IMR-90 (cell line): Measurements from ENCODE around the gene FIGLA. TPM values are rescaled to one million over a fixed set of nuclear protein-coding genes. Genes with fewer than 3 reads are reported as not detected.

ENCODE experiments used
- ATAC-seq: fragments of 200-7000 bp; cut with Tn5 transposase; 2 replicates; pipeline ENCODE4 v1.9.1; 2020; ENCODE audit warnings: low read depth, mild to moderate bottlenecking, moderate library complexity
- BruUV-seq: library from RNA; stranded (reverse); fragments of 400-500 nt; replicated peaks from 2 replicates; lab custom pipeline; 2021; lab: Mats Ljungman, UMichigan
- CTCF ChIA-PET: fragments of 300-600 bp; formaldehyde crosslinking; extraction: SDS; loops from one replicate; lab custom pipeline; 2021; ENCODE audit warnings: antibody characterized with exemption; lab: Yijun Ruan, JAX
- POLR2A ChIA-PET: fragments of 300-600 bp; sonication (Branson Sonifier 250); formaldehyde crosslinking; loops from one replicate; lab custom pipeline; 2022; ENCODE audit warnings: antibody characterized with exemption; ENCODE audit not compliant: unreplicated experiment; lab: Charles Lee
- DNase-seq: peaks from one replicate; pipeline ENCODE4 v3.0.0; 2013
- H2AFZ ChIP-seq: replicated peaks from 2 replicates; pipeline ENCODE3; 2013; ENCODE audit warnings: low read length, mild to moderate bottlenecking; ENCODE audit not compliant: poor library complexity
- H2AK5ac ChIP-seq: 2 replicates; pipeline ENCODE4 v1.6.1; 2013; ENCODE audit warnings: low read depth, low read length, inconsistent platforms
- H2AK9ac ChIP-seq: replicated peaks from 2 replicates; pipeline ENCODE3; 2013; ENCODE audit warnings: mild to moderate bottlenecking, low read depth, low read length, moderate library complexity; ENCODE audit not compliant: poor library complexity
- H2BK120ac ChIP-seq: 2 replicates; pipeline ENCODE4 v1.6.1; 2013; ENCODE audit warnings: low read depth, low read length, inconsistent platforms
- H2BK15ac ChIP-seq: 3 replicates; pipeline ENCODE4 v1.6.1; 2013; ENCODE audit warnings: low read depth, low read length, inconsistent platforms
- H2BK20ac ChIP-seq: 2 replicates; pipeline ENCODE4 v1.6.1; 2013; ENCODE audit warnings: low read depth, mild to moderate bottlenecking, inconsistent platforms, low read length, moderate library complexity
- H2BK5ac ChIP-seq: 2 replicates; pipeline ENCODE4 v1.6.1; 2013; ENCODE audit warnings: mild to moderate bottlenecking, low read depth, low read length, inconsistent platforms; ENCODE audit not compliant: poor library complexity, severe bottlenecking
- H3K14ac ChIP-seq: replicated peaks from 2 replicates; pipeline ENCODE4 v1.6.1; 2013; ENCODE audit warnings: low read depth, low read length, inconsistent platforms
- H3K18ac ChIP-seq: 2 replicates; pipeline ENCODE4 v1.6.1; 2013; ENCODE audit warnings: low read depth, low read length, control low read depth
- H3K23ac ChIP-seq: 2 replicates; pipeline ENCODE4 v1.6.1; 2013; ENCODE audit warnings: low read depth, low read length, inconsistent platforms
- H3K27ac ChIP-seq: 2 replicates; pipeline ENCODE4 v1.5.1; 2013; ENCODE audit warnings: mild to moderate bottlenecking, control low read depth, low read length; ENCODE audit not compliant: insufficient read depth
- H3K27me3 ChIP-seq: 2 replicates; pipeline ENCODE4 v1.6.1; 2013; ENCODE audit warnings: low read length; ENCODE audit not compliant: control insufficient read depth, insufficient read depth
- H3K36me3 ChIP-seq: 2 replicates; pipeline ENCODE4 v1.6.1; 2013; ENCODE audit warnings: low read length, mixed read lengths; ENCODE audit not compliant: control insufficient read depth, insufficient read depth
- H3K4ac ChIP-seq: 2 replicates; pipeline ENCODE4 v1.6.1; 2013; ENCODE audit warnings: low read depth, low read length, inconsistent platforms
- H3K4me1 ChIP-seq: 2 replicates; pipeline ENCODE4 v1.6.1; 2013; ENCODE audit warnings: low read length, mixed read lengths; ENCODE audit not compliant: control insufficient read depth, insufficient read depth
- H3K4me2 ChIP-seq: 2 replicates; pipeline ENCODE4 v1.6.1; 2013; ENCODE audit warnings: low read depth, mild to moderate bottlenecking, control low read depth, low read length, moderate library complexity
- H3K4me3 ChIP-seq: 2 replicates; pipeline ENCODE4 v1.5.1; 2013; ENCODE audit warnings: low read depth, mild to moderate bottlenecking, control low read depth, low read length, moderate library complexity; ENCODE audit not compliant: insufficient read depth
- H3K56ac ChIP-seq: 2 replicates; pipeline ENCODE4 v1.6.1; 2013; ENCODE audit warnings: low read length, inconsistent platforms; ENCODE audit not compliant: insufficient read depth; ENCODE audit errors: extremely low read depth
- H3K79me1 ChIP-seq, 2 experiments: 2 replicates each; pipeline ENCODE4 v1.6.1; 2013; ENCODE audit warnings: low read length in 2 of 2, inconsistent platforms in 1 of 2, low read depth in 1 of 2
- H3K9ac ChIP-seq: 2 replicates; pipeline ENCODE4 v1.6.1; 2013; ENCODE audit warnings: low read depth, low read length, control low read depth
- H3K9me1 ChIP-seq: 2 replicates; pipeline ENCODE4 v1.6.1; 2013; ENCODE audit warnings: low read length, inconsistent platforms; ENCODE audit not compliant: insufficient read depth
- H3K9me3 ChIP-seq: 2 replicates; pipeline ENCODE4 v1.6.1; 2013; ENCODE audit warnings: low read length; ENCODE audit not compliant: control insufficient read depth, insufficient read depth
- H4K20me1 ChIP-seq: 2 replicates; pipeline ENCODE4 v1.6.1; 2013; ENCODE audit warnings: low read length, inconsistent platforms; ENCODE audit not compliant: insufficient read depth
- H4K5ac ChIP-seq: 2 replicates; pipeline ENCODE4 v1.6.1; 2013; ENCODE audit warnings: mild to moderate bottlenecking, low read depth, low read length, control low read depth
- H4K8ac ChIP-seq, 2 experiments: 2 replicates each; pipeline ENCODE4 v1.6.1; 2013; ENCODE audit warnings: low read depth in 2 of 2, low read length in 2 of 2, control low read depth in 1 of 2, inconsistent platforms in 1 of 2
- H4K91ac ChIP-seq: 2 replicates; pipeline ENCODE4 v1.6.1; 2013; ENCODE audit warnings: low read depth, low read length, inconsistent platforms; ENCODE audit not compliant: insufficient read depth
- CTCF ChIP-seq: conservative IDR thresholded peaks from 2 replicates; pipeline ENCODE4 v1.5.1; 2012; ENCODE audit warnings: mild to moderate bottlenecking, low read depth, low read length, improper control_type of control experiment
- MAFK ChIP-seq: IDR thresholded peaks from 2 replicates; pipeline ENCODE4 v1.6.1; 2012; ENCODE audit warnings: low read depth, low read length, improper control_type of control experiment
- MAZ ChIP-seq: IDR thresholded peaks from 2 replicates; pipeline ENCODE4 v1.6.1; 2012; ENCODE audit warnings: low read depth, mild to moderate bottlenecking, low read length, improper control_type of control experiment, moderate library complexity, borderline replicate concordance
- NFE2L2 ChIP-seq: fragments of 150-350 bp; IDR thresholded peaks from 2 replicates; pipeline ENCODE4 v1.6.1; 2016; ENCODE audit warnings: low read depth, mild to moderate bottlenecking, low read length
- RAD21 ChIP-seq: IDR thresholded peaks from 2 replicates; pipeline ENCODE4 v1.6.1; 2012; ENCODE audit warnings: low read length, improper control_type of control experiment
- RCOR1 ChIP-seq: IDR thresholded peaks from 2 replicates; pipeline ENCODE4 v1.6.1; 2012; ENCODE audit warnings: mild to moderate bottlenecking, low read length, improper control_type of control experiment; ENCODE audit not compliant: insufficient replicate concordance
- RFX5 ChIP-seq: IDR thresholded peaks from 2 replicates; pipeline ENCODE4 v1.8.0; 2012; ENCODE audit warnings: low read depth, mild to moderate bottlenecking, low read length, moderate library complexity
- USF2 ChIP-seq: fragments of 150-350 bp; IDR thresholded peaks from 2 replicates; pipeline ENCODE4 v1.6.1; 2017; ENCODE audit warnings: mild to moderate bottlenecking, antibody characterized with exemption, low read length, low read depth
- WGBS, 2 experiments: methylation state at CpG; one replicate each; pipeline versions ENCODE4 v1.1.5 to v1.1.7; 2013; ENCODE audit warnings: missing lambda C conversion rate in 2 of 2; ENCODE audit not compliant: insufficient read length in 1 of 2; ENCODE audit errors: extremely low coverage in 2 of 2; 5-methylcytosine and 5-hydroxymethylcytosine counted together
- dilution Hi-C: fragments of 300-500 bp; cut with HindIII; formaldehyde crosslinking; loops from one replicate; pipeline ENCODE4 v1.14.3; 2018; ENCODE audit warnings: low sequenced_read_pairs; ENCODE audit not compliant: unreplicated experiment
- in situ Hi-C: fragments of 300-500 bp; cut with MboI; formaldehyde crosslinking; loops from 3 replicates; pipeline ENCODE4 v1.14.3; 2019; ENCODE audit warnings: low sequenced_read_pairs, inconsistent platforms, mixed read lengths
- intact Hi-C: fragments of 100-400 bp; cut with micrococcal nuclease; formaldehyde crosslinking; loops from 2 replicates; pipeline ENCODE4 v1.10.0; 2022
- polyA plus RNA-seq, 3 experiments: library from polyadenylated mRNA; depleted of rRNA; stranded (reverse); fragments of >200 nt; gene quantifications; 2 replicates each; pipeline ENCODE4 v1.2.3, GENCODE V29; 2012; ENCODE audit warnings: low replicate concordance in 1 of 3
- total RNA-seq: library from RNA; depleted of rRNA; stranded (reverse); fragments of >200 nt; gene quantifications from 2 replicates; pipeline ENCODE4 v1.2.3, GENCODE V29; 2012

The FIGLA gene
- total and polyA plus RNA-seq, 2 of the 4 experiments (the other 2 are of a cell fraction): not detected

GRCh38 chr2:70748002-70748784 lies 42.2 kb downstream of the FIGLA start:
- CTCF ChIA-PET: no interaction called here
- H3K27me3 ChIP-seq: no peaks in the 10 kb centered on the region
- no peaks in the 10 kb centered on the region for H3K9me1 ChIP-seq
- H2BK20ac ChIP-seq: no peak overlapping the region
- H3K79me1 ChIP-seq: no peaks in the 10 kb centered on the region
- no peak overlapping the region for H2AK9ac ChIP-seq
- intact Hi-C loops (no loop called here), dilution Hi-C loops (no loop called here), in situ Hi-C loops (no loop called here)
- H3K36me3 ChIP-seq: no peaks in the 10 kb centered on the region
- no peaks in the 10 kb centered on the region for H3K4me1 ChIP-seq
- H2AK5ac ChIP-seq: no peak overlapping the region
- no TSS peak for BruUV-seq
- H3K27ac ChIP-seq: no peak overlapping the region
- H3K9ac ChIP-seq: no peak overlapping the region
- H2AFZ ChIP-seq: no peak overlapping the region
- no peaks in the 10 kb centered on the region for H3K9me3 ChIP-seq
- no peak overlapping the region for H4K91ac ChIP-seq
- WGBS, 2 experiments: no CpG with 5 or more reads among the region's 1 CpG
- no peaks in the 10 kb centered on the region for H4K20me1 ChIP-seq
- no peak overlapping the region for H2BK120ac ChIP-seq
- H3K4ac ChIP-seq: no peak overlapping the region
- H2BK15ac ChIP-seq: no peak overlapping the region
- no peak overlapping the region for H3K14ac ChIP-seq
- ATAC-seq (no peak), DNase-seq (no peak)
- POLR2A ChIA-PET: no interaction called here
- TF ChIP-seq RCOR1: no peak
- no peak for TF ChIP-seq CTCF
- no peak for TF ChIP-seq MAFK
- TF ChIP-seq USF2: no peak
- TF ChIP-seq NFE2L2: no peak
- no peak for TF ChIP-seq RFX5
- no peak for TF ChIP-seq RAD21
- no peak for TF ChIP-seq MAZ
- no peak overlapping the region for H3K18ac ChIP-seq
- no peak overlapping the region for H2BK5ac ChIP-seq
- H4K8ac ChIP-seq: no peak overlapping the region
- no peak overlapping the region for H4K5ac ChIP-seq
- H3K23ac ChIP-seq: no peak overlapping the region
- H3K4me3 ChIP-seq: no peak overlapping the region
- no peak overlapping the region for H3K4me2 ChIP-seq
- no peak overlapping the region for H3K56ac ChIP-seq
